Cardiac fibroblast (primary cell): ENCODE measurements around the gene ROBO1.

ENCODE experiments used
- DNase-seq, 2 donors: peaks; one replicate each; pipeline versions ENCODE4 v3.0.0 to v3.0.0-alpha.2; 2010; ENCODE audit warnings: low read depth in 2 of 2
- H3K4me3 ChIP-seq, 2 donors: replicated peaks in 1 of 2; 1 replicate in 1 of 2; 2 replicates in 1 of 2; pipeline ENCODE4 v1.5.1; 2011; ENCODE audit warnings: low read depth in 2 of 2, low read length in 2 of 2, mild to moderate bottlenecking in 2 of 2, moderate library complexity in 1 of 2
- TF ChIP-seq, protein P1 (sequence below): IDR thresholded peaks from one replicate; pipeline ENCODE4 v1.5.1; 2011; ENCODE audit warnings: low read depth, mild to moderate bottlenecking, low read length, inconsistent platforms

The ROBO1 gene

DNA sequence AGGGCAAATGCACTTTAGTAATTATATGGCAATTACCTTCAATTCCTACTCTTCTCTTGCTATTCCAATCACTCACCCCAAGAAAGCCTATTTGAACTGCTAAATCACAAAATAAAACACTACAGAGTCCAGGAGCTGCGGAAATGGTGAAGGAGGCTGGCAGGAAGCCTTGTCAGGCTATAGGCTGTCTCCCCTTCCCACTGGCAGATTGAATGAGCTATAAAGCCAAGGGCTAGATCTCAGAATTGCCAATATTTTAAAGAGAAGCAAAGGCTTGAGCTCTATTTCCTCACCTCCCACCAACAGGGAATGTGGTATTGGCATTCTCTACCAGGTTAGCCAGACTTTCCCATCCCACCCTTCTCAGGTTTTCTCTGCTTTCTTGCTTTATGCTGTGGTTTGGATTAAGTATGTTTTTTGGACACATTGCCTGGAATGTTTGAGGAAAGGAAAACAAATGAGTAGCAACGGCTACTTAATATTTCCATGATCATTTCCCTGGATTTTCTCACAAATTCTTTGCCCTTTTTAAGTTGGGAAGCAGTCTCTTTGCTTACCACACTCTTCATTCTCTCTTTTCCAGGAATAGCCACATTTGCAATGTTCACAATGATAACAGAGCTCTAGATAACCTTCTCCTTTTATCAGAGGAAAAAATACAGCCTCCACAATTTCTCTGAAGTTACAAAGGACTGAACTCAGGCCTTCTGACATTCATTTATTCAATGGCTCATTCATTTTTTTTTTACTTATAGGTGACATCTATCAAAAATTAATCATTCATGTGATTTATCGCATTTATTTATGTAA lies 1125.4 kb downstream of the ROBO1 start:
- TF ChIP-seq, protein P1, sequence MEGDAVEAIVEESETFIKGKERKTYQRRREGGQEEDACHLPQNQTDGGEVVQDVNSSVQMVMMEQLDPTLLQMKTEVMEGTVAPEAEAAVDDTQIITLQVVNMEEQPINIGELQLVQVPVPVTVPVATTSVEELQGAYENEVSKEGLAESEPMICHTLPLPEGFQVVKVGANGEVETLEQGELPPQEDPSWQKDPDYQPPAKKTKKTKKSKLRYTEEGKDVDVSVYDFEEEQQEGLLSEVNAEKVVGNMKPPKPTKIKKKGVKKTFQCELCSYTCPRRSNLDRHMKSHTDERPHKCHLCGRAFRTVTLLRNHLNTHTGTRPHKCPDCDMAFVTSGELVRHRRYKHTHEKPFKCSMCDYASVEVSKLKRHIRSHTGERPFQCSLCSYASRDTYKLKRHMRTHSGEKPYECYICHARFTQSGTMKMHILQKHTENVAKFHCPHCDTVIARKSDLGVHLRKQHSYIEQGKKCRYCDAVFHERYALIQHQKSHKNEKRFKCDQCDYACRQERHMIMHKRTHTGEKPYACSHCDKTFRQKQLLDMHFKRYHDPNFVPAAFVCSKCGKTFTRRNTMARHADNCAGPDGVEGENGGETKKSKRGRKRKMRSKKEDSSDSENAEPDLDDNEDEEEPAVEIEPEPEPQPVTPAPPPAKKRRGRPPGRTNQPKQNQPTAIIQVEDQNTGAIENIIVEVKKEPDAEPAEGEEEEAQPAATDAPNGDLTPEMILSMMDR: no peak
- no peak for DNase-seq

DNA sequence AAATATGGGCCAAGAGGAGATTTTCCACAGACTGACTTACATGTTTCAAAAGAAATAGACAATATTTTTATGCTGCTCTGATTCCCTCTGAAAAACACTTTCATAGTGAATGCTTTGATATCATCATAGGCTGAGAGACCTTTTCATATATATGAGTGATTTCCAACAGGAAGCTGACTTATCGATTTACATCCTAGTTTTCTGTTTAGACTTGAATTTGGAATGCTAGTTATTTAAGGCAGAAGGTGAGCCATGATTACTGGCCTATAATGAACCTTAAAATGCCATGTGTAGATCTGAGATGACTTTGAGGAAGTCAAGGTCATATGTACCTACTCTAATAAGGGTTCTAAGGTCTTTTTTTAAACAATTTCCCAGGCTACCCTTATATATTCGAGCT lies 1126.1 kb downstream of the ROBO1 start:
- TF ChIP-seq, protein P1: no peak
- no peak for DNase-seq
- H3K4me3 ChIP-seq: no peak overlapping the region

More for the DNA sequence above, 1125.4 kb downstream of the ROBO1 start:
- H3K4me3 ChIP-seq: no peak overlapping the region

DNA sequence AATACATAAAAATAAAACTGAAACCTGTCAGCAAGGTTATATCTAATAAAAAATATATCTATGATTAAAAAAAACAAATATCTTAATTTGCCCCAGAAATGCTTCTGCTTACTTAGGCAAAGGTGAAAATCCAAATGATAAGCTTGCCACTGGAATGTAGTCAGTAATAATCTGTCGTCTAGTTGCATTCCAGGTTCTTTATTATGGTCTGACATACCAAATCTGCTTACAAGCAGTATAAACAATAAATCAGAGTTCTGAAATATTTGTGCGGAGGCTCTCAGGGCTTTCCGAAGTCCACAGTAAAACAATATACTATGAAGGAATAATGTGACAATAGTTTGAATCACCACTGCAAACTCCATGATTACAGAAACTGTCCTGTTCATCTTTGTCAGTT lies 1133.5 kb downstream of the ROBO1 start:
- no peak for DNase-seq

DNA sequence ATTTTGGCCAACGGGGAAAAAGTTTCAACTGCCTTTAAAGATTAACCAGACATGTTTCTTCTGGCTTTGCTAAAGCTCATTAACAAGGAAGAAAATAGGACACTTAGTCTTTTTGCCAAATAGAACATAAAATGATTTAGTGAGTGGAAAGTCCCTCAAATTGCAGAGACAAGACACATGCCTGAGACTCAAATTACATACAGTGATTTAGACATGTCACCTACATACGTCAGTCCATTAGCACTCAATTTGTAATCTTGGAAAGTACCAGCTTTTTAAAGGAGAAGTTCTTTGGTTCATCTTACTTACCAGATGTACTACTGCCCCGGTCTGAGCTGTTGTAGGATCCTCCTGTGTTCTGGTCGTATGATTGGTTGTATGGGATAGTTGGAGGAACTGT lies 1134.2 kb downstream of the ROBO1 start:
- TF ChIP-seq, protein P1: no peak
- peak in 1 of 2 donors; percentile 8 for DNase-seq
- no peak overlapping the region for H3K4me3 ChIP-seq

More for the DNA sequence above, 1133.5 kb downstream of the ROBO1 start:
- no peak overlapping the region for H3K4me3 ChIP-seq
- TF ChIP-seq, protein P1: no peak

GRCh38 chr3:78632925-78633553 lies 1134.8 kb downstream of the ROBO1 start:
- DNase-seq: no peak
- TF ChIP-seq, protein P1: no peak
- H3K4me3 ChIP-seq: no peak overlapping the region

- TF ChIP-seq, protein P1: no peak
- DNase-seq: no peak
- H3K4me3 ChIP-seq: no peak overlapping the region
Observed at GRCh38 chr3:78629544-78629943, 1138.3 kb downstream of the ROBO1 start.
